Glutamatergic neuron (in vitro differentiated cells): ENCODE data around the gene VMP1. TPM values are rescaled to one million over a fixed set of nuclear protein-coding genes. Genes with fewer than 3 reads are reported as not detected.

Experiments
- DNase-seq: peaks from one replicate; pipeline ENCODE4 v3.0.0; 2022
- H3K27ac Mint-ChIP-seq: one replicate; pipeline ENCODE4 v1.8.0; 2020; ENCODE audit warnings: mild to moderate bottlenecking, mixed read lengths, inconsistent platforms; ENCODE audit not compliant: unreplicated experiment
- H3K27me3 Mint-ChIP-seq: one replicate; pipeline ENCODE4 v1.8.0; 2020; ENCODE audit warnings: mild to moderate bottlenecking, moderate library complexity, mixed read lengths, inconsistent platforms; ENCODE audit not compliant: unreplicated experiment
- H3K36me3 Mint-ChIP-seq: one replicate; pipeline ENCODE4 v1.8.0; 2020; ENCODE audit warnings: mild to moderate bottlenecking, mixed read lengths, inconsistent platforms; ENCODE audit not compliant: unreplicated experiment
- H3K4me1 Mint-ChIP-seq: one replicate; pipeline ENCODE4 v1.8.0; 2020; ENCODE audit warnings: mild to moderate bottlenecking, low read depth, mixed read lengths, inconsistent platforms; ENCODE audit not compliant: unreplicated experiment
- H3K4me3 Mint-ChIP-seq: one replicate; pipeline ENCODE4 v1.8.0; 2020; ENCODE audit warnings: mild to moderate bottlenecking, mixed read lengths, inconsistent platforms; ENCODE audit not compliant: unreplicated experiment
- H3K9me3 Mint-ChIP-seq: one replicate; pipeline ENCODE4 v1.8.0; 2020; ENCODE audit warnings: mild to moderate bottlenecking, moderate library complexity, mixed read lengths, inconsistent platforms; ENCODE audit not compliant: unreplicated experiment
- total RNA-seq: library from RNA; stranded (reverse); fragmentation: NEBNext Ultra II Directional; extraction: Animal tissue kit (Norgen Biotek cat#: 25700); gene quantifications from one replicate; pipeline ENCODE4 v1.2.1, GENCODE V29; 2021; ENCODE audit not compliant: unreplicated experiment
- TF ChIP-seq, protein P1 (sequence below): fragments of 200-600 bp; sonication (generic); IDR thresholded peaks from one replicate; pipeline ENCODE4 v1.5.0; 2021; ENCODE audit not compliant: partially characterized antibody, unreplicated experiment

Gene VMP1
- total RNA-seq, 1 donor from 2014 or later = 64.1 TPM

DNA sequence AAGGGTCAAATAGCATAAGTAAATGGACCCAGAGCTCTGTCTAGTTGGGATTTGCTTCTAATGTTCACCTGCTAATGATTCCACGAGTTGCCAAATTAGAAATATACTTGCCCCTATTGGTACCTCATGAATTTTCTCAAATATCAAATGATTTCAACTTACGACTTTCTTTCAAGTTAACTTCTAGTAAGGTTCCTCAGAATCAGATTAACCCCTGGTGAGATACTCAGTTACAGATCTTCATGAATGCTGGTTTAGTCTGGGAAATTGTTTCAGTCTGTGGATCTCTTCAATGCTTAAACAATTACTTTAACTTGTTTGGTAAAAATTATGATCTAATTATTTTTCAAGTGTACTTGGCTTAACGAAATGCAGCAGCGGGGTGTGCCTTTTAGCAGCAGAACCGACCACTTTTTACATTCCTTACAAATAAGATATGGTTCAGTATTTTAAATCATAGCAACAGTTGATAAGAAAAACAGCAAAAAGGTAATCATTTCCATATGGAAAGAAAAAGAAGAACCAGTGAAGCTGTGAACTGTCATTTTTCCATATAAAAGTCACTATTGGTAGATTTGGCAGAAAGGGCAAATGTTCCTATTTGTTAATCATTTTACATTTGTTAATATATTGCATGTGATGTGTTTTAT lies 150.8 kb downstream of the VMP1 start:
- H3K4me3 Mint-ChIP-seq = no peak overlapping the region
- H3K4me1 Mint-ChIP-seq = no peaks in the 10 kb centered on the region
- TF ChIP-seq, protein P1, sequence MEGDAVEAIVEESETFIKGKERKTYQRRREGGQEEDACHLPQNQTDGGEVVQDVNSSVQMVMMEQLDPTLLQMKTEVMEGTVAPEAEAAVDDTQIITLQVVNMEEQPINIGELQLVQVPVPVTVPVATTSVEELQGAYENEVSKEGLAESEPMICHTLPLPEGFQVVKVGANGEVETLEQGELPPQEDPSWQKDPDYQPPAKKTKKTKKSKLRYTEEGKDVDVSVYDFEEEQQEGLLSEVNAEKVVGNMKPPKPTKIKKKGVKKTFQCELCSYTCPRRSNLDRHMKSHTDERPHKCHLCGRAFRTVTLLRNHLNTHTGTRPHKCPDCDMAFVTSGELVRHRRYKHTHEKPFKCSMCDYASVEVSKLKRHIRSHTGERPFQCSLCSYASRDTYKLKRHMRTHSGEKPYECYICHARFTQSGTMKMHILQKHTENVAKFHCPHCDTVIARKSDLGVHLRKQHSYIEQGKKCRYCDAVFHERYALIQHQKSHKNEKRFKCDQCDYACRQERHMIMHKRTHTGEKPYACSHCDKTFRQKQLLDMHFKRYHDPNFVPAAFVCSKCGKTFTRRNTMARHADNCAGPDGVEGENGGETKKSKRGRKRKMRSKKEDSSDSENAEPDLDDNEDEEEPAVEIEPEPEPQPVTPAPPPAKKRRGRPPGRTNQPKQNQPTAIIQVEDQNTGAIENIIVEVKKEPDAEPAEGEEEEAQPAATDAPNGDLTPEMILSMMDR = no peak
- no peak for DNase-seq
- peaks cover 2% of the 10 kb centered on the region for H3K9me3 Mint-ChIP-seq
- no peak overlapping the region for H3K27ac Mint-ChIP-seq
- no peaks in the 10 kb centered on the region for H3K27me3 Mint-ChIP-seq
- no peaks in the 10 kb centered on the region for H3K36me3 Mint-ChIP-seq

DNA sequence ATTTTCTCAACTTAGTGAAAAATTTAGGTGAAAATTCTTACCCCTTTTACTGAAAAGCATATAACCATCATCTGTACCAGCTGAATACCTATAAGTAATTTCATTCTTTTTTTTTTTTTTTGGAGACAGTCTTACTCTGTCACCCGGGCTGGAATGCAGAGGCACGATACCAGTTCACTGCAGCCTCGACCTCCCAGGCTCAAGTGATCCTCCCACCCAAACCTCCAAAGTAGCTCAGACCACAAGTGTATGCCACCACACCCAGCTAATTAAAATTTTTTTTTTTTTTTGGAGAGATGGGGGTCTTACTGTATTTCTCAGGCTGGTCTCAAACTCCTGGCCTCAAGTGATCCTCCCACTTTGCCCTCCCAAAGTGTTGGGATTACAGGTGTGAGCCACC lies 151.5 kb downstream of the VMP1 start:
- DNase-seq = no peak
- H3K4me3 Mint-ChIP-seq = no peak overlapping the region
- H3K4me1 Mint-ChIP-seq = no peaks in the 10 kb centered on the region
- no peak overlapping the region for H3K27ac Mint-ChIP-seq
- TF ChIP-seq, protein P1 = no peak
- peaks cover 2% of the 10 kb centered on the region for H3K9me3 Mint-ChIP-seq
- H3K36me3 Mint-ChIP-seq = no peaks in the 10 kb centered on the region
- H3K27me3 Mint-ChIP-seq = no peaks in the 10 kb centered on the region

DNA sequence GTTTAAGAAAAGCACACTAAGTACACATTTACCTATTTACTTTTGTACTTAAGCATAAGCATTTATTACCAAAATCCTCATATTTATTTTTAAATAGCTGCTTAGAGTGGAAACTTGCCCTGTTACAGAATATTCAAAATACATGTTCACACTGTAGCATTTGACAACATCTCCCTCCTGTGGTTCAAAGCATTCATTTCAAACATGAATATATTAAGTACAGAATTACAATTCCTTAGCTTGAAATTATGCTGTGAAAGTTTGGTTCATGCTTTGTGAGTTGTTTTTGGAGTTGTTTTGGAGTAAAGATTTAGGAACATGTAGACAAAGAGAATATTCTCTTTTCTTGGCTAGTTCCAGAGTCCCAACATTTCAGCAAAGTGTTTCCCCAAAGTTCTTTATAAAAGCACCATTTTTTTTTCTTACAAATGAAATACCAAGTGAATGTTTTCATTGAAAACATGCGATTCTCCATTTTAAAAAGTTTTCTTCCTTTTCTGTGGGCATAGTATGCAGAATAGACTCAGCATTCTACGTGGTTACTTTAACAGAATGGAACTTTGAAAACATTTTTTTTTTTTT lies 152.1 kb downstream of the VMP1 start:
- DNase-seq = no peak
- no peaks in the 10 kb centered on the region for H3K36me3 Mint-ChIP-seq
- no peak overlapping the region for H3K27ac Mint-ChIP-seq
- TF ChIP-seq, protein P1 = no peak
- no peak overlapping the region for H3K4me3 Mint-ChIP-seq
- peaks cover 2% of the 10 kb centered on the region for H3K9me3 Mint-ChIP-seq
- H3K27me3 Mint-ChIP-seq = no peaks in the 10 kb centered on the region
- no peaks in the 10 kb centered on the region for H3K4me1 Mint-ChIP-seq

DNA sequence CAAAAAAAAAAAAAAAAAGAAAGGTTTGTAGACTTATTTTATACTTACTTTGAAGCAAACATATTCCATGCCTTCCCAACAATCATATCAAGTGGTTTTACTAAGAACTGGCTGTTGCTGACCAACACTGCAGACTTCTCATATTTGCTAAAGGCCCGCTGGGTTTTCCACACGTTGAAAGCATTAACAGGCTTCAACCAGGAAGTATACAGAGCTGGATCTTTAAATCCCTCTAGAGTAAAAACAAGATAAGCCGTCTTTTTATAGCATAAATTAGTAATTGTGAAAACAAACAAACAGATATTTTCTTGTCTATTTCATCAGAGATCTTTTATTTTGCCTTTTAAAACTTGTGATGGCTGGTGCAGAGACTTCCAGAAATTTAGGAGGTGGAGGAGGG lies 156.2 kb downstream of the VMP1 start:
- H3K27ac Mint-ChIP-seq = no peak overlapping the region
- no peaks in the 10 kb centered on the region for H3K36me3 Mint-ChIP-seq
- no peaks in the 10 kb centered on the region for H3K9me3 Mint-ChIP-seq
- no peaks in the 10 kb centered on the region for H3K4me1 Mint-ChIP-seq
- TF ChIP-seq, protein P1 = no peak
- DNase-seq = no peak
- no peaks in the 10 kb centered on the region for H3K27me3 Mint-ChIP-seq
- H3K4me3 Mint-ChIP-seq = no peak overlapping the region

DNA sequence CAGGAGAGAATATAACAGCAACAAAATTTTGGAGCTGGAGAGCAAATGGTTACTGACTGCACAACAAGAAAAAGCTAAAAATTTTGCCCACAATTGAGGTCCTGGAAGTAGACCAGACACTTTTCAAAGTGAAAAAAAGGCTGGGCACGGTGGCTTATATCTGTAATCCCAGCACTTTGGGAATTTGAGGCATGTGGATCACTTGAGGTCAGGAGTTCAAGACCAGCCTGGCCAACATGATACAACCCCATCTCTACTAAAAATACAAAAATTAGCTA lies 162.4 kb downstream of the VMP1 start:
- H3K27ac Mint-ChIP-seq = no peak overlapping the region
- no peak for DNase-seq
- H3K27me3 Mint-ChIP-seq = no peaks in the 10 kb centered on the region
- H3K4me1 Mint-ChIP-seq = no peaks in the 10 kb centered on the region
- TF ChIP-seq, protein P1 = no peak
- H3K9me3 Mint-ChIP-seq = no peaks in the 10 kb centered on the region
- H3K4me3 Mint-ChIP-seq = no peak overlapping the region
- no peaks in the 10 kb centered on the region for H3K36me3 Mint-ChIP-seq
